Coronary artery (tissue), 2 donors: ENCODE results near the gene OR9Q1.
"Not testable (repeated sequence)": the region's sequence is repeated elsewhere in the genome, so short reads cannot be mapped to it uniquely, and the experiment has no call there.

Source experiments
- DNase-seq: peaks from one replicate; pipeline ENCODE4 v3.0.0-alpha.2; 2017; ENCODE audit warnings: low spot score
- H3K27ac ChIP-seq, 2 donors: fragments of 200-600 bp; sonication (generic); one replicate each; pipeline ENCODE4 v1.5.1; 2016 to 2019
- H3K4me3 ChIP-seq: fragments of 200-600 bp; sonication (generic); 2 replicates; pipeline ENCODE4 v1.5.1; 2016; ENCODE audit warnings: mild to moderate bottlenecking, moderate library complexity
- TF ChIP-seq, protein P1 (sequence below): fragments of 200-600 bp; sonication (generic); IDR thresholded peaks from one replicate; pipeline ENCODE4 v1.5.1; 2019; ENCODE audit warnings: antibody characterized with exemption

Gene OR9Q1

DNA sequence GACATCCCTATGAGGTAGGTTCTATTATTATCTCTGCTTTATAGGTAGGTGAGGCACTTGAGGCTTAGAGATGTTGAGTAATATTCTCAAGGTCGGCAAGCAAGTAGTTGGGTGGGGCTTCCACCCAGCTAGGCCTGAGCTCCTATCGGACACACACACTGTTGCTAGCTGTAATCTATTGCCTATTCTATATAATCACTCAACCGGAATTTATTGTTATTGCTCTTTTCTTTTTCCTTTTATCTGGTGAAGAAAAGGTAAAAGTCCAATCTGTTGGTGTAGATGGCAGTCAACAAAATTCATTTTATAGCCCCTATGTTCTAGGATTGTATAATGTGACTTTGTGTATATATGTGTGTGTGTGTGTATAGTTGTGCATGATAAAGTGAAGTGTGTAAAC lies 168.5 kb downstream of the OR9Q1 start:
- DNase-seq, result no peak
- Histone ChIP-seq H3K4me3 (no peak overlapping the region), H3K27ac (no peak overlapping the region)
- TF ChIP-seq, protein P1, sequence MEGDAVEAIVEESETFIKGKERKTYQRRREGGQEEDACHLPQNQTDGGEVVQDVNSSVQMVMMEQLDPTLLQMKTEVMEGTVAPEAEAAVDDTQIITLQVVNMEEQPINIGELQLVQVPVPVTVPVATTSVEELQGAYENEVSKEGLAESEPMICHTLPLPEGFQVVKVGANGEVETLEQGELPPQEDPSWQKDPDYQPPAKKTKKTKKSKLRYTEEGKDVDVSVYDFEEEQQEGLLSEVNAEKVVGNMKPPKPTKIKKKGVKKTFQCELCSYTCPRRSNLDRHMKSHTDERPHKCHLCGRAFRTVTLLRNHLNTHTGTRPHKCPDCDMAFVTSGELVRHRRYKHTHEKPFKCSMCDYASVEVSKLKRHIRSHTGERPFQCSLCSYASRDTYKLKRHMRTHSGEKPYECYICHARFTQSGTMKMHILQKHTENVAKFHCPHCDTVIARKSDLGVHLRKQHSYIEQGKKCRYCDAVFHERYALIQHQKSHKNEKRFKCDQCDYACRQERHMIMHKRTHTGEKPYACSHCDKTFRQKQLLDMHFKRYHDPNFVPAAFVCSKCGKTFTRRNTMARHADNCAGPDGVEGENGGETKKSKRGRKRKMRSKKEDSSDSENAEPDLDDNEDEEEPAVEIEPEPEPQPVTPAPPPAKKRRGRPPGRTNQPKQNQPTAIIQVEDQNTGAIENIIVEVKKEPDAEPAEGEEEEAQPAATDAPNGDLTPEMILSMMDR, result no peak

DNA sequence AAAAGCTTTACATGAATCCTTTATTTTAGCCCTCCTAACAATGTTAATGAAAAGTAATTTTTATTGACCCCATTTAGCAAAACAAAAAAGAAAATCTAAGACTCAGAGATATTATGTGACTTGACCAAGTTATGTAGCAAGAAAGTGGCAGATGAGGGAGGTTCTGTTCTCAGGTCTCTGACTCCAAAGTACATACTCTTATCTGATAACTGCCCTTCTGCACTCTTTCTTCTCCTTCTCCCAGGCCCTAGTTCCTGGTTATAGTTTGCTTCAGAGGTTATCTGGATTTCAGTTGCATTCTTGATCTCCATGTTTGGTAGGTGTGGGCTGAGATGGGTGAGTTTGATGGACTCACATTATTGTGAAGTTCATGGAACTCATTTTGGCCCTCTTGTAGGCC lies 169.7 kb downstream of the OR9Q1 start:
- TF ChIP-seq, protein P1, result no peak
- no peak for DNase-seq
- H3K4me3 ChIP-seq, result no peak overlapping the region
- no peak overlapping the region for H3K27ac ChIP-seq

- DNase-seq, result no peak
- H3K27ac ChIP-seq, result no peak overlapping the region
- TF ChIP-seq, protein P1, result no peak
- H3K4me3 ChIP-seq, result no peak overlapping the region
These were observed 172.3 kb downstream of the OR9Q1 start for GRCh38 chr11:58195939-58196338.

GRCh38 chr11:58199271-58199670 lies 175.6 kb downstream of the OR9Q1 start:
- no peak overlapping the region for H3K27ac ChIP-seq
- TF ChIP-seq, protein P1, result no peak
- DNase-seq, result no peak
- H3K4me3 ChIP-seq, result no peak overlapping the region

- TF ChIP-seq, protein P1, result no peak
- Histone ChIP-seq H3K27ac (no peak within 1 kb of the TSS), H3K4me3 (no peak within 1 kb of the TSS)
- no peak for DNase-seq
These were observed 180.4 kb downstream of the OR9Q1 start, which contains the start of gene OR1S2 for GRCh38 chr11:58204042-58204441. TSS of gene OR1S2 (minus strand) at chr11:58204142. CDS start at chr11:58204142, 0 bp downstream.

DNA sequence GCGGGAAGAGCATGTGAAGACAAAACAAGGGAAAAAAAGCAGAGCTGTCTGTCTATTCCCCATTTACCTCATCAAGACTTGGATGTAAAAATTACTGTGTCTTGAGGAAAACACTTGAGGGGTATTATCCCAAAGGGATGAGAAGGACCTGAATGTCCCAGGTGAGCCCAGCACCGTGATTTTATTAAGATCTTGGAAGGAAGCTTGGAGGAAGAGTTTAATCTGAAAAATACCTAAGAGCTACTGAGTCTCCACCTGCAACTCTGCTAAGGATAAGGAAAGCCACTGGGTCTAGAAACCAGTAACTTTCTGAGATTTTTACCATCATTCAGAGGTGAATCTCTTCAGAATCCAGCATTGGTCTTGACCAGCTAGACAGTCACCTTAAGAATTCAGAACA lies 188.7 kb downstream of the OR9Q1 start, which contains the start of gene OR1S1:
TSS of gene OR1S1 (plus strand) at position 301 of the 400 bp plus-strand sequence.
- not testable (repeated sequence) for H3K27ac ChIP-seq, DNase-seq, H3K4me3 ChIP-seq

GRCh38 chr11:58216476-58216875 lies 192.8 kb downstream of the OR9Q1 start:
- no peak overlapping the region for H3K4me3 ChIP-seq
- TF ChIP-seq, protein P1, result no peak
- DNase-seq, result no peak
- H3K27ac ChIP-seq, result no peak overlapping the region

DNA sequence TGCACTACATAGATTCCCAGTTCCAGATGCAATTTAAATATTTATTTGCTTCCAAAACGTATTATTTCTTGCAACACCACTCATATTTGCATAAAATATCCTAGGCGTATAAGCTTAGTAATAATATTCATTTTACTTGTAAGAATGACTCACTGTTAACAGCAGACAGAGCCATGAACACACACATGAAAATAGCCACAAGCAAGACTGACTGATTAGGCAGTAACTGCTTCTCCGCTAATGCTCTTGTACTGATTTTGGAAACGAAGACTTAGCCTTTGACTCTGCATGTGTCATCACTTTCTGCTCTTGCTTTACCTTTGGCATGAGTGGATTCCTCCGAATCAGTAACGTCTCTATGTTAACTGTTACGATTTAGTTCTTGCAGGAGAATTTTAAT lies 199.0 kb downstream of the OR9Q1 start:
- Histone ChIP-seq H3K4me3 (no peak overlapping the region), H3K27ac (no peak overlapping the region)
- TF ChIP-seq, protein P1, result no peak
- no peak for DNase-seq
